ENCODE results near the gene RUVBL2. TPM values are rescaled to one million over a fixed set of nuclear protein-coding genes. Genes with fewer than 3 reads are reported as not detected.
"Not testable (repeated sequence)": the region's sequence is repeated elsewhere in the genome, so short reads cannot be mapped to it uniquely, and the experiment has no call there.

The RUVBL2 gene
- total RNA-seq, 4 donors from 2014 or later = 69.4 to 96.5 (median 84.2) TPM

DNA sequence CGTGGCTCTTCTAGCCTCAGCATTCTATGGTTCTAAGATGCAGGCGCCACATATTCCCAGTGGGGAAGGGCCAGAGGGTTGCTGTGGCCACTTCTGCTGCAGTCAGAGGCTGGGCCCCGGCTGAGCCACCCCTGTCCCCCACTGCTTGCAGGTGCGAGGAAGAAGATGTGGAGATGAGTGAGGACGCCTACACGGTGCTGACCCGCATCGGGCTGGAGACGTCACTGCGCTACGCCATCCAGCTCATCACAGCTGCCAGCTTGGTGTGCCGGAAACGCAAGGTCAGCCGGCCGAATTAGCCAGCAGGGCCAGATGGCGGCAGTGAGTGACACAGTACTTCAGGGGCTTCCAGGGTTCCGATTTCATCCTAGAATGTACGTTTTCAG is 21.2 kb downstream of the RUVBL2 start:
- no peak overlapping the region for H3K27ac ChIP-seq
- peaks cover 32% of the 10 kb centered on the region for H3K27me3 ChIP-seq
- ATAC-seq = no peak
- 82 to 96% methylated on average over 4 to 5 of the region's 18 CpGs for WGBS, 2 donors (ENCODE audit: low coverage in 1 of 2)
- H3K36me3 ChIP-seq = peaks cover 0 to 65% of the 10 kb centered on the region in 2 donors
- H3K4me3 ChIP-seq = no peak overlapping the region
- TF ChIP-seq EP300 (IDR thresholded peaks at IDR 0.05) (no peak), POLR2A (IDR thresholded peaks at IDR 0.05) (no peak), POLR2AphosphoS5 (IDR thresholded peaks at IDR 0.05) (no peak)
- TF ChIP-seq, protein P1, sequence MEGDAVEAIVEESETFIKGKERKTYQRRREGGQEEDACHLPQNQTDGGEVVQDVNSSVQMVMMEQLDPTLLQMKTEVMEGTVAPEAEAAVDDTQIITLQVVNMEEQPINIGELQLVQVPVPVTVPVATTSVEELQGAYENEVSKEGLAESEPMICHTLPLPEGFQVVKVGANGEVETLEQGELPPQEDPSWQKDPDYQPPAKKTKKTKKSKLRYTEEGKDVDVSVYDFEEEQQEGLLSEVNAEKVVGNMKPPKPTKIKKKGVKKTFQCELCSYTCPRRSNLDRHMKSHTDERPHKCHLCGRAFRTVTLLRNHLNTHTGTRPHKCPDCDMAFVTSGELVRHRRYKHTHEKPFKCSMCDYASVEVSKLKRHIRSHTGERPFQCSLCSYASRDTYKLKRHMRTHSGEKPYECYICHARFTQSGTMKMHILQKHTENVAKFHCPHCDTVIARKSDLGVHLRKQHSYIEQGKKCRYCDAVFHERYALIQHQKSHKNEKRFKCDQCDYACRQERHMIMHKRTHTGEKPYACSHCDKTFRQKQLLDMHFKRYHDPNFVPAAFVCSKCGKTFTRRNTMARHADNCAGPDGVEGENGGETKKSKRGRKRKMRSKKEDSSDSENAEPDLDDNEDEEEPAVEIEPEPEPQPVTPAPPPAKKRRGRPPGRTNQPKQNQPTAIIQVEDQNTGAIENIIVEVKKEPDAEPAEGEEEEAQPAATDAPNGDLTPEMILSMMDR (IDR thresholded peaks at IDR 0.05) = no peak
- H3K9me3 ChIP-seq = no peaks in the 10 kb centered on the region
- peaks cover 0 to 27% (median 7%) of the 10 kb centered on the region in 3 donors for H3K4me1 ChIP-seq

DNA sequence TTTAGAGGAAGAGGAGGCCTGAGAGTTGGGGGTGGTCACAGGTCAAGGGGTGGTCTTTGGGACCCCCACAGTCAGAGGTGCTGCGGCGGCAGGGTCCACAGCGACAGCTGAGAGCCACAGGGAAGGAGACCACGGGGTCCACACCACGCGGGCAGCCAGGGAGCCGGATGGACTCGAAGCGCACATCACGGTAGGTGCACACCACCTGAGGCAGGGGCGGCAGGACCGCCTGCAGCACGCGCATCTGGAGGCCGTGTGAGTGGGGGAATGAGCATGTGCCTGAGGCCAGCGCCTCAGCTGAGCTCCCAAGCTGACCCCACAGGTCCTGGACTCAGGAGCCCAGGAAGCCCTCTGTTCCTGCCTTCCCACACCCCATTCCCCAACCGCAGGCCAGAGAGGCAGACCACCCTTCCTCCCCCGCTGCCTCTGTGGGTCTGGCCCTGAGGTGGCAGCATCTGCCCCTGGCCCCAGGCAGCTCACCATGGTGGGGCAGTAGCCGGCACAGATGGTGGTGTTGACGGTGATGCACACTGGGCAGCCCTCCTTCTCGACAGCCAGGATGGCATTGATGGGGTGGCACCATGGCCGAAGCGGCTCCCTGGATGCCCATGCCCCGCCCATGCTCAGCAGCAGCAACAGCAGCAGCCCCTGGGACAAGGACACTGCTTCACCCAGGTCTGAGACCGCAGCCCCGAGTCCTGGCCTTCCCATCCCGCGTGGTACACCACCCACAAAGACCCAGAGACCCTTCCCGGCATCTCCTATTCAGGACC is 22.6 kb downstream of the RUVBL2 start:
- H3K4me3 ChIP-seq = no peak overlapping the region
- no peaks in the 10 kb centered on the region for H3K9me3 ChIP-seq
- H3K27ac ChIP-seq = no peak overlapping the region
- peaks cover 0 to 51% of the 10 kb centered on the region in 2 donors for H3K36me3 ChIP-seq
- 100% methylated on average over 1 of the region's 29 CpGs; no CpG with 5 or more reads in 1 of the 2 donors for WGBS, 2 donors (ENCODE audit: low coverage in 1 of 2)
- TF ChIP-seq POLR2AphosphoS5 (IDR thresholded peaks at IDR 0.05) (no peak), EP300 (IDR thresholded peaks at IDR 0.05) (no peak)
- H3K27me3 ChIP-seq = peaks cover 46% of the 10 kb centered on the region
- H3K4me1 ChIP-seq = peaks cover 0 to 27% (median 7%) of the 10 kb centered on the region in 3 donors
- no peak for ATAC-seq

DNA sequence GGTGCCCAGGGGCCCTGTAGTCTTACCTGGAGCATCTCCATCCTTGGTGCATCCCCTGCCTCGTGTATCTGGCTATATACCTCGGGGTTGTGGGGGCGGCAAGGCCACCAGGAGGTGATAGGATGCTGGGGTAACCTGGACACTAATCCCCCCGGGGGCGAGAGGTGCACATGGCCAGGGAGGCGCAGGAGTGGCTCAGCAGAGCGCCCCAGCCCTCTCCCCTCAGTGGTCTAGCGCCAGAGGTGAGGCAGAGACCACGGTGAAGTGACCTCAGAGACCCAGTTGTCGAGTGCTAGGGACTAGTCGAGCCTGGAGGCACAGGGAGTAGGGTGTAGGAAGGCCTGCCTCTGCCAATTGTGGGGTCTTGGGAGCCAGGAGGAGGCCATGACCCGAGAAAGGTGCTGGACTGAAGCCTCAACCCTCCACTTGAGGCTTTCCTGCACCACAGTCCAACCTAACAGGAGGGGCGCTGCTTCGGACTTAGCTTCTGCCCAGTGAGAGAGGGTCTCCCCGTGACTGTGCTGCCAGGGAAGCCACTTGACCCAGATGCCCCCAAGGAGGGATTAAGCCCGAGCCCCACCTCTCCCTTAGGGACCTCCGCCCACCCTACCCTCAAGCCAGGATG is 23.5 kb downstream of the RUVBL2 start, which contains the start of gene LHB:
Gene LHB, minus strand, starts transcription at position 51 of the 625 bp plus-strand sequence. Its CDS starts 10 bp downstream, at position 41.
- Histone ChIP-seq H3K27me3 (peaks cover 49% of the 10 kb centered on the region), H3K4me3 (peak within 1 kb of the TSS; percentile 25 to 53), H3K36me3 (peaks cover 0 to 42% of the 10 kb centered on the region in 2 donors), H3K9me3 (no peaks in the 10 kb centered on the region), H3K27ac (peak within 1 kb of the TSS in 1 of 4 donors; percentile 27), H3K4me1 (peaks cover 0 to 27% (median 7%) of the 10 kb centered on the region in 3 donors)
- 39% methylated on average over 3 of the region's 17 CpGs; no CpG with 5 or more reads in 1 of the 2 donors for WGBS, 2 donors (ENCODE audit: low coverage in 1 of 2)
- TF ChIP-seq POLR2A (IDR thresholded peaks at IDR 0.05) (no peak), EP300 (IDR thresholded peaks at IDR 0.05) (no peak), POLR2AphosphoS5 (IDR thresholded peaks at IDR 0.05) (no peak)
- TF ChIP-seq, protein P1 (IDR thresholded peaks at IDR 0.05) = no peak
- ATAC-seq = no peak

DNA sequence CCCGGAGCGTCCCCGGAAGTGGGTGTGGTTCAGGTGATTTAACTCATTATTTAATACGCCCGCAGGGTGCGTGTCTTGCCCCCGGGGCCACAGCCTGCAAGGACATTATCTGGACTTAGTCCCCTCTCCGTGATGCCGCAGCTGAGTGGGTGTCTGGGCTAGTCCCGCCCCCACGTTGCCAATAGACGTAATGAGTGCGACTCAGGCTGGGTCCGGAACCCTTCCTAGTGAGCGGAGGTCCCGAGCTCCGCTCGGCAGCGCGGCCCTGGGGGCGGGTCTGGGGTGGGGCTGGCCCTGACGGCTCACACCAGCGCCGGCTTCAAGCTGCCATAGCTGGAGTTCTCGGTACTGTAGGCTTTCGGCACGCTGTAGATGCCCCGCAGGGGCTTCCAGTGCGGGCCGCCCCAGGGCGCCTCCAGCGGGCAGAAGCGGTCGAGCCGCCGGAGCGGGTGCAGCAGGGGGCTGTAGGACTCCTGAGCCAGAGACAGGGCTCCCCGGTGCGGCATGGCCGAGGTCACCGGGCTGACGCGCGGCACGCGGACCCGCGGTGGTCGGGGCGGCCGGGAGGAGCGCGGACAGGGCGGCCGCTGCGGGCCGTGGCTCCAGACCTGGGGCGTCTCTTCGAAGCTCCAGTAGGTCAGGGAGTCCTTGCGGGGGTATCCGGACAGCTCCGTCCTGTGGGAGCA is 24.1 kb downstream of the RUVBL2 start:
- 0% methylated on average over 2 of the region's 62 CpGs; no CpG with 5 or more reads in 1 of the 2 donors for WGBS, 2 donors (ENCODE audit: low coverage in 1 of 2)
- peak; percentile 70 for ATAC-seq

DNA sequence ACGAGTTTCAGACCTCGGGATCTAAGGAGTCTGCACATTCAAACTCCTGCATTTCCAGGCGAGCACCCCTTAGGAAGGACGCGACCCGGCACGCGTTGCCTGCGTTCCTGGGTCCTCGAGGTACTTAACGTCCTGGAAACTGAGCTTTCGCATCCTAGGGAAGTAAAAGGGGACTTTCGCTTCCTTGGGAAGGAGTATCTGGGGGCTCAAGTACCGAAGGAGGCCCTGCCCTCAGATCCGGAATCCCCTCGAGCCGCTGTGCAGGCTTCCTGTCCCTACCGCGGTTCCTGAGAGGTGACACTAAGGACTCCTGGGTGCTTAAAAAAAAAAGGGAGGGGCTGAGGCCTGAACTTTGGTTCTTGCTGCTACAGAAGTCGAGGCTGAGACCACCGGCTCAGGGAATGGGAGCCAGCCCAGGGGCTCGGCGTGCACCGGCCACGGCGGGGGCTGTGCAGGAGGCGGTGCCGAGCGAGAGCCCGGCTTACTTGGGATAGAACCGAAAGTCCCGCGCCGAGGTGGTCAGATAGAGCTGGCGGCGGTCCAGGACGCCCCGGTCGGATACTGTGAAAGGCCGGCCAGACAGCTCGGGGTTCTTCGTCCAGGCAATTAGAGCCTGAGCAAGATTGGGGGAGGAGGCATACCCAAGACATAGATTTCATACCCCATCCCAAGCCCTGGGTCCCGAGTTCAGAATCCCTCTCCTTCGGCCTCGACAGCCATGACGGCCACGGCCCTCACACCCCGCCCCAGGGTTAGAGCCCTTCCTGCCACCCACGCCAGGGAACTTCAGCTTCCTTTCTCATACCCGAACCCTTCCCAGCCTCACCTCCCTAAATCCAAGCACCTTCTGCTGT is 24.9 kb downstream of the RUVBL2 start:
- Histone ChIP-seq H3K36me3 (peaks cover 0 to 28% of the 10 kb centered on the region in 2 donors), H3K27ac (peak overlapping the region in 1 of 4 donors; percentile 27), H3K4me1 (peaks cover 0 to 27% (median 7%) of the 10 kb centered on the region in 3 donors), H3K27me3 (peaks cover 54% of the 10 kb centered on the region), H3K4me3 (peak overlapping the region; percentile 25 to 53)
- WGBS, 2 donors (ENCODE audit: low coverage in 1 of 2) = 0 to 1% methylated on average over 1 to 13 of the region's 50 CpGs
- ATAC-seq, H3K9me3 ChIP-seq: not testable (repeated sequence)

More for the DNA sequence above, 24.1 kb downstream of the RUVBL2 start:
- peak overlapping the region in 1 of 4 donors; percentile 27 for H3K27ac ChIP-seq
- peaks cover 0 to 27% (median 7%) of the 10 kb centered on the region in 3 donors for H3K4me1 ChIP-seq
- peak overlapping the region; percentile 25 to 53 for H3K4me3 ChIP-seq
- TF ChIP-seq, protein P1 (IDR thresholded peaks at IDR 0.05) = peak in 3 of 4 experiments; percentile 31 to 57 (median 57)
- no peak for TF ChIP-seq POLR2A (IDR thresholded peaks at IDR 0.05)
- H3K27me3 ChIP-seq = peaks cover 54% of the 10 kb centered on the region
- H3K9me3 ChIP-seq = no peaks in the 10 kb centered on the region
- H3K36me3 ChIP-seq = peaks cover 0 to 36% of the 10 kb centered on the region in 2 donors

Measured in gastroesophageal sphincter (tissue), 4 donors.